Endothelial cell of umbilical vein (primary cell): ENCODE measurements around the gene STX8. TPM values are rescaled to one million over a fixed set of nuclear protein-coding genes. Genes with fewer than 3 reads are reported as not detected.

Experiments used
- BruUV-seq: library from RNA; stranded (reverse); fragments of 400-500 nt; replicated peaks from 2 replicates; lab custom pipeline; 2021; lab: Mats Ljungman, UMichigan
- CTCF ChIA-PET: fragments of 300-600, 350-600 bp; sonication (Branson Sonifier 250); formaldehyde crosslinking; loops from one replicate; lab custom pipeline; 2021; ENCODE audit warnings: antibody characterized with exemption, inconsistent platforms; lab: Charles Lee
- POLR2A ChIA-PET: fragments of 300-600, 350-600 bp; sonication (Branson Sonifier 250); formaldehyde crosslinking; loops from one replicate; lab custom pipeline; 2021; ENCODE audit warnings: antibody characterized with exemption, inconsistent platforms; lab: Charles Lee
- DNase-seq: peaks from one replicate; pipeline ENCODE4 v3.0.0-alpha.2; 2011; ENCODE audit warnings: low read depth, low spot score
- FAIRE-seq: peaks from 2 replicates; lab custom pipeline; 2011; peaks lifted over from hg19 to GRCh38; lab: Jason Lieb, UNC
- H2AFZ ChIP-seq: 2 replicates; pipeline ENCODE4 v1.6.0; 2012; ENCODE audit warnings: low read depth, low read length, control low read depth, inconsistent platforms
- H3K27ac ChIP-seq: 2 replicates; pipeline ENCODE4 v1.5.1; 2011; ENCODE audit warnings: low read depth, mild to moderate bottlenecking, control low read depth, low read length, moderate library complexity; ENCODE audit not compliant: insufficient read depth
- H3K27me3 ChIP-seq, 2 experiments: 2 replicates each; pipeline versions ENCODE4 v1.6.0 to v1.6.1; 2011; ENCODE audit warnings: low read length in 2 of 2, mixed read lengths in 1 of 2; ENCODE audit not compliant: control insufficient read depth in 2 of 2, insufficient read depth in 2 of 2
- H3K36me3 ChIP-seq, 2 experiments: 2 replicates in 1 of 2; 3 replicates in 1 of 2; pipeline ENCODE4 v1.5.1; 2011; ENCODE audit warnings: low read length in 2 of 2, mild to moderate bottlenecking in 1 of 2, moderate library complexity in 1 of 2; ENCODE audit not compliant: control insufficient read depth in 2 of 2, insufficient read depth in 2 of 2; ENCODE audit errors: extremely low read depth in 1 of 2
- H3K4me1 ChIP-seq: 3 replicates; pipeline ENCODE4 v1.5.1; 2011; ENCODE audit warnings: mild to moderate bottlenecking, low read length; ENCODE audit not compliant: control insufficient read depth, insufficient read depth; ENCODE audit errors: extremely low read depth
- H3K4me2 ChIP-seq: 2 replicates; pipeline ENCODE4 v1.6.1; 2011; ENCODE audit warnings: low read length, control low read depth, mixed read lengths; ENCODE audit not compliant: insufficient read depth
- H3K4me3 ChIP-seq, 3 experiments: fragments of 200-600 bp in 1 of 3; sonication (generic), shearing (Covaris generic) in 1 of 3; replicated peaks in 1 of 3; 2 replicates each; pipeline ENCODE4 v1.5.1; 2011 to 2016; ENCODE audit warnings: control low read depth in 3 of 3, low read length in 3 of 3, mild to moderate bottlenecking in 2 of 3, inconsistent platforms in 1 of 3, low read depth in 1 of 3, moderate library complexity in 1 of 3; ENCODE audit not compliant: insufficient read depth in 1 of 3
- H3K79me2 ChIP-seq: 2 replicates; pipeline ENCODE4 v1.6.0; 2012; ENCODE audit warnings: low read length, inconsistent platforms; ENCODE audit not compliant: control insufficient read depth, insufficient read depth
- H3K9ac ChIP-seq: replicated peaks from 2 replicates; pipeline ENCODE3; 2011; ENCODE audit warnings: low read length, control low read depth; ENCODE audit not compliant: insufficient read depth; ENCODE audit errors: extremely low read depth
- H3K9me1 ChIP-seq: replicated peaks from 3 replicates; pipeline ENCODE4 v1.6.0; 2011; ENCODE audit warnings: mild to moderate bottlenecking, low read length; ENCODE audit not compliant: control insufficient read depth, insufficient read depth; ENCODE audit errors: extremely low read depth
- H3K9me3 ChIP-seq: replicated peaks from 2 replicates; pipeline ENCODE4 v1.5.1; 2012; ENCODE audit warnings: low read length, inconsistent platforms; ENCODE audit not compliant: control insufficient read depth, insufficient read depth
- H4K20me1 ChIP-seq: replicated peaks from 2 replicates; pipeline ENCODE3; 2011; ENCODE audit warnings: mild to moderate bottlenecking, low read length; ENCODE audit not compliant: control insufficient read depth, insufficient read depth; ENCODE audit errors: extremely low read depth
- EZH2 ChIP-seq: IDR thresholded peaks from 2 replicates; pipeline ENCODE4 v1.6.1; 2012; ENCODE audit warnings: borderline replicate concordance, low read depth, mild to moderate bottlenecking, moderate library complexity, low read length, inconsistent platforms; ENCODE audit not compliant: severe bottlenecking
- FOS ChIP-seq: IDR thresholded peaks from 2 replicates; pipeline ENCODE4 v1.6.1; 2011; ENCODE audit warnings: mild to moderate bottlenecking, low read length, moderate library complexity, borderline replicate concordance; ENCODE audit not compliant: insufficient read depth
- GATA2 ChIP-seq: IDR thresholded peaks from 2 replicates; pipeline ENCODE4 v1.7.0; 2011; ENCODE audit warnings: low read depth, mild to moderate bottlenecking, moderate library complexity, mixed read lengths, low read length; ENCODE audit not compliant: insufficient read length, insufficient read depth
- JUN ChIP-seq: IDR thresholded peaks from 2 replicates; pipeline ENCODE4 v1.6.1; 2011; ENCODE audit warnings: borderline replicate concordance, low read depth; ENCODE audit not compliant: insufficient read length, insufficient read depth
- MYC ChIP-seq: IDR thresholded peaks from one replicate; pipeline ENCODE4 v1.6.1; 2011; ENCODE audit warnings: mild to moderate bottlenecking, low read depth, low read length
- POLR2A ChIP-seq: IDR thresholded peaks from 2 replicates; pipeline ENCODE4 v1.6.1; 2012; ENCODE audit warnings: low read depth, mild to moderate bottlenecking, control low read depth, low read length
- POLR2AphosphoS5 ChIP-seq: IDR thresholded peaks from 2 replicates; pipeline ENCODE4 v1.6.1; 2012; ENCODE audit warnings: low read depth, mild to moderate bottlenecking, control low read depth, low read length, moderate library complexity; ENCODE audit not compliant: insufficient read depth
- dilution Hi-C: fragments of 300-500 bp; cut with MboI; formaldehyde crosslinking; loops from one replicate; pipeline ENCODE4 v1.15.0; 2019; ENCODE audit warnings: low sequenced_read_pairs; ENCODE audit not compliant: extremely low pct_ligation_motif_present
- intact Hi-C: fragments of 100-400 bp; cut with micrococcal nuclease; formaldehyde crosslinking; loops from one replicate; pipeline ENCODE4 v1.10.0; 2022
- polyA plus RNA-seq, 4 experiments: library from polyadenylated mRNA; depleted of rRNA in 3 of 4; stranded (reverse) in 3 of 4; unstranded in 1 of 4; fragments of >200 nt; gene quantifications; 2 replicates each; pipeline versions ENCODE4 v1.2.1 to v1.2.3, GENCODE V29; 2011 to 2012; ENCODE audit warnings: missing spikeins in 1 of 4
- total RNA-seq: library from RNA; stranded (reverse); gene quantifications from 2 replicates; pipeline ENCODE4 v1.2.3, GENCODE V29; 2021
- TF ChIP-seq, protein P1 (sequence below): IDR thresholded peaks from 2 replicates; pipeline ENCODE4 v1.6.1; 2011; ENCODE audit not compliant: insufficient read depth, insufficient read length
- TF ChIP-seq, protein P2 (sequence below), 2 donors: IDR thresholded peaks; 1 replicate in 1 of 2; 2 replicates in 1 of 2; pipeline ENCODE4 v1.5.1; 2011; ENCODE audit warnings: low read length in 2 of 2, mild to moderate bottlenecking in 2 of 2, moderate library complexity in 2 of 2, control low read depth in 1 of 2, inconsistent platforms in 1 of 2, low read depth in 1 of 2; ENCODE audit not compliant: insufficient read depth in 1 of 2; ENCODE audit errors: extremely low read depth in 1 of 2

STX8 gene
- total and polyA plus RNA-seq, 2 donors (not counting 3 experiments of a cell fraction or from before 2014, with no cell fraction given) = 25.9 to 67.3 TPM

DNA sequence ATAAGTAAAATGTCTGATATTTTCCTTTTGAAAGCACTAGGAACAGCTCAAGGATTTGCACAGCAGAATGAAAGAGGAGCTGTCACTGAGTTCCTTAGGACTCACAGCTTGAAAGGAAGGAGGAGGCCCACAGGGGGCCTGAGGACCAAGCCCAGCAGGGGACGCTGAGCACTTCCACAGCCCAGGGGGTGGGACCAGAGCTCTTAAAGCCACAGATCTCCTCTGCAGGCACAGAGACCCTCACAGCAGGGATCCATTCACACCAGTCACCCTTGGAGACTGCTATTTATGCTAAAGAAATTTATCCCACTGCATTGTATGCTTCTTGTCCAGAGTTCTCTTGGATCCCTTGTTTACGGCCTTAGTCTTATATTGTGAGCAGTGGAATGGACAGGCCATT lies 253.3 kb downstream of the STX8 start:
- DNase-seq (no peak), FAIRE-seq (no peak)
- ChIA-PET POLR2A (no interaction called here), CTCF (interaction anchor here (1.7 kb wide), 1 partner anchor 30 kb away, joined by 4 read pairs; no protein-coding TSS in a partner anchor)
- no peaks in the 10 kb centered on the region for H3K79me2 ChIP-seq
- no peak overlapping the region for H3K4me3 ChIP-seq
- H2AFZ ChIP-seq = no peak overlapping the region
- H3K27me3 ChIP-seq = no peaks in the 10 kb centered on the region
- no peaks in the 10 kb centered on the region for H3K4me1 ChIP-seq
- no peaks in the 10 kb centered on the region for H3K36me3 ChIP-seq
- no peak overlapping the region for H3K4me2 ChIP-seq
- H4K20me1 ChIP-seq = no peaks in the 10 kb centered on the region
- no peaks in the 10 kb centered on the region for H3K9me3 ChIP-seq
- no peak overlapping the region for H3K27ac ChIP-seq
- TF ChIP-seq GATA2 = no peak
- TF ChIP-seq JUN = no peak
- TF ChIP-seq, protein P1, sequence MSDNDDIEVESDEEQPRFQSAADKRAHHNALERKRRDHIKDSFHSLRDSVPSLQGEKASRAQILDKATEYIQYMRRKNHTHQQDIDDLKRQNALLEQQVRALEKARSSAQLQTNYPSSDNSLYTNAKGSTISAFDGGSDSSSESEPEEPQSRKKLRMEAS = no peak
- TF ChIP-seq MYC = no peak
- TF ChIP-seq, protein P2, sequence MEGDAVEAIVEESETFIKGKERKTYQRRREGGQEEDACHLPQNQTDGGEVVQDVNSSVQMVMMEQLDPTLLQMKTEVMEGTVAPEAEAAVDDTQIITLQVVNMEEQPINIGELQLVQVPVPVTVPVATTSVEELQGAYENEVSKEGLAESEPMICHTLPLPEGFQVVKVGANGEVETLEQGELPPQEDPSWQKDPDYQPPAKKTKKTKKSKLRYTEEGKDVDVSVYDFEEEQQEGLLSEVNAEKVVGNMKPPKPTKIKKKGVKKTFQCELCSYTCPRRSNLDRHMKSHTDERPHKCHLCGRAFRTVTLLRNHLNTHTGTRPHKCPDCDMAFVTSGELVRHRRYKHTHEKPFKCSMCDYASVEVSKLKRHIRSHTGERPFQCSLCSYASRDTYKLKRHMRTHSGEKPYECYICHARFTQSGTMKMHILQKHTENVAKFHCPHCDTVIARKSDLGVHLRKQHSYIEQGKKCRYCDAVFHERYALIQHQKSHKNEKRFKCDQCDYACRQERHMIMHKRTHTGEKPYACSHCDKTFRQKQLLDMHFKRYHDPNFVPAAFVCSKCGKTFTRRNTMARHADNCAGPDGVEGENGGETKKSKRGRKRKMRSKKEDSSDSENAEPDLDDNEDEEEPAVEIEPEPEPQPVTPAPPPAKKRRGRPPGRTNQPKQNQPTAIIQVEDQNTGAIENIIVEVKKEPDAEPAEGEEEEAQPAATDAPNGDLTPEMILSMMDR (IDR thresholded peaks at IDR 0.05; ENCODE audit: extremely low read depth in 1 of 2, insufficient read depth in 1 of 2, low read depth in 1 of 2, low read length in 2 of 2) = no peak
- no peak for TF ChIP-seq FOS
- no peak for TF ChIP-seq POLR2A
- TF ChIP-seq POLR2AphosphoS5 = no peak
- TF ChIP-seq EZH2 = no peak
- no peaks in the 10 kb centered on the region for H3K9me1 ChIP-seq
- no TSS peak for BruUV-seq
- dilution Hi-C loops = no loop called here
- no peak overlapping the region for H3K9ac ChIP-seq
- intact Hi-C loops = no loop called here
